Central memory CD8-positive, alpha-beta T cell (primary cell): ENCODE results near the gene C16orf92.
"Not testable (repeated sequence)": the region's sequence is repeated elsewhere in the genome, so short reads cannot be mapped to it uniquely, and the experiment has no call there.

ENCODE experiments used
- ATAC-seq: fragments of 150-1000 bp; cut with Tn5 transposase; replicated peaks from 2 replicates; pipeline ENCODE4 v1.10.0; 2022; ENCODE audit warnings: mild to moderate bottlenecking, moderate FRiP score, moderate number of reproducible peaks; ENCODE audit not compliant: poor library complexity, severe bottlenecking; ENCODE audit errors: extremely low read depth
- DNase-seq, 2 donors: peaks; one replicate each; pipeline ENCODE4 v3.0.0; 2021; ENCODE audit warnings: low spot score in 2 of 2
- H3K27ac Mint-ChIP-seq: one replicate; pipeline ENCODE4 v1.8.0; 2022; ENCODE audit warnings: low read depth, mild to moderate bottlenecking, moderate library complexity, mixed read lengths
- H3K27me3 Mint-ChIP-seq: one replicate; pipeline ENCODE4 v1.8.0; 2022; ENCODE audit warnings: mixed read lengths
- H3K36me3 Mint-ChIP-seq: one replicate; pipeline ENCODE4 v1.8.0; 2022; ENCODE audit warnings: mild to moderate bottlenecking, moderate library complexity, mixed read lengths; ENCODE audit not compliant: insufficient read depth
- H3K4me1 Mint-ChIP-seq: one replicate; pipeline ENCODE4 v1.8.0; 2022; ENCODE audit warnings: mixed read lengths
- H3K4me3 Mint-ChIP-seq: one replicate; pipeline ENCODE4 v1.8.0; 2022; ENCODE audit warnings: mild to moderate bottlenecking, moderate library complexity, mixed read lengths
- H3K9me3 Mint-ChIP-seq: one replicate; pipeline ENCODE4 v1.8.0; 2022; ENCODE audit warnings: mixed read lengths

C16orf92 gene

DNA sequence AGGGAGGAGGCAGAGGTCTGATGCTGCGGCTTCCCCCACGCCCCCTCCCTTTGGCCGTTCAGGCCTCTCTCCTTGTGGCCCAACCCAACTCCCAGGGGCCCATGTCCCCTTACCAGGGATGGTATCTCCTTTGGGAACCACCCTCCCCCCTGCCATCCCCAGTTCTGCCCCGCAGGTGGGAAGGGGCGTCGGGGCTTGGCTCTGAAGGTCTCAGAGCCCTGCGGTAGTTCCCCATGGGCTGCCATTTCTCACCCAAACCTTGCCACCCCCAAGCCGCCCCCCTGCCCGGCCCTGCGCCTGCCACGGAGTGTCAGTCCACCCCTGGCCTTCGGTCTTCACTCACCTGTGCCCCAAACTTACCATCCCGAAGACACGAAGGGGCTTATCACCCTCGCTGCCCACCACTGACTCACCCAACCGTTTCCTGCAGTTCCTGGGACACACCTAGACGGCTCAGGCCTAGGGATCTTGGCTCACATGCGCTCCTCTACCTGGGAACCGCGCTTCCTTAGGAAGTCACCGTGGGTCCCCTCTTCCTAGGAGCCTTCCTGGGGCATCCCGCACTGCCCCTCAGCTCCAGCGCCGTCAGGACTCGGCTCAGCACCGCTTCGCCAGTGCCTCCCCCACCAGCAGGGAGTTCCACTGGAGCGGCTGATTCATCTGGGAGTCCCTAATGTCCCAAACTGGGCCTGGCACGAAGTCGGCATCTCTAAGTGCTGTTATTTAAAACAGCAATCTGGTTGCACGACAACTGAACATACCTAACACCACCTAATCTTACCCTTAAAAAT, 11.1 kb upstream of the C16orf92 start:
- Mint-ChIP-seq H3K9me3 (no peaks in the 10 kb centered on the region), H3K4me3 (peak overlapping the region; percentile 78), H3K27ac (peak overlapping the region; percentile 75), H3K36me3 (peaks cover 4% of the 10 kb centered on the region), H3K27me3 (peaks cover 42% of the 10 kb centered on the region), H3K4me1 (peaks cover 14% of the 10 kb centered on the region)
- ATAC-seq (no peak), DNase-seq (no peak)

- not testable (repeated sequence) for H3K36me3 Mint-ChIP-seq, H3K27ac Mint-ChIP-seq, H3K4me3 Mint-ChIP-seq, DNase-seq, H3K9me3 Mint-ChIP-seq, ATAC-seq
- Mint-ChIP-seq H3K27me3 (peaks cover 42% of the 10 kb centered on the region), H3K4me1 (peaks cover 14% of the 10 kb centered on the region)
Observed at GRCh38 chr16:30012598-30012997, 10.4 kb upstream of the C16orf92 start.

- not testable (repeated sequence) for H3K27ac Mint-ChIP-seq, H3K36me3 Mint-ChIP-seq, ATAC-seq, H3K9me3 Mint-ChIP-seq, H3K4me1 Mint-ChIP-seq, DNase-seq, H3K4me3 Mint-ChIP-seq
- peaks cover 15% of the 10 kb centered on the region for H3K27me3 Mint-ChIP-seq
Observed at GRCh38 chr16:30015450-30015849, 7.5 kb upstream of the C16orf92 start.

DNA sequence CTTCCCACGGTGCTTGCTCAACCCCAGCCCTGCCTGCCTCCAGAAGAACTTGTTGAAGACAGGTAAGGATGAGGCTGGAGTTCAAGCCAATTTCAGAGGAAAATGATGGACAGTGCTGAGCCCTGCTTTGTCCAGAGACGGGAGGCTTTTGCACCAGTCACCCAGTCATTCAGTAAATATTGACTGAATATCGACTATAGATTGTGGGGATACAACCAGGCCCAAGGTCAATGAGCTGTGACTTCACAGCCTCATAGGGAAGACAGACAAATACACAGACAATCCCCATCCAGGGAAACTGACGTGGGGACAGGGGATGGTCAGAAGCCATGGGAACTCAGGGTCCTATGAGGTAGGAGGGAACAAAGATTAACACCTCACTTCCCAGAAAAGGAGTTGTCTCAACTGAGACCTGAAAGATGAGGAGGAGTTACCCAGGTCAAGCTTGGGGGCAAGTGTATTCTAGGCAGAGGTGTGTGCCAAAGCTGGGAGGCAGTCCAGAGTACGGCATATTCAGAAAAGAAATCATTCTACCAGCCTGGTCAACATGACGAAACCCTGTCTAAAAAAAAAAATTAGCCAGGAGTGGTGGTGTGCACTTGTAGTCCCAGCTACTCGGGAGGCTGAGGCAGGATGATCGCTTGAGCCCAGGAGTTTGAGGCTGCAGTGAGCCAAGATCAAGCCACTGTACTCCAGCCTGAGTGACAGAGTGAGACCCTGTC, 6.3 kb upstream of the C16orf92 start:
- Mint-ChIP-seq H3K9me3 (no peaks in the 10 kb centered on the region), H3K4me3 (no peak overlapping the region), H3K27ac (no peak overlapping the region), H3K27me3 (peaks cover 7% of the 10 kb centered on the region), H3K4me1 (peaks cover 19% of the 10 kb centered on the region), H3K36me3 (peaks cover 1% of the 10 kb centered on the region)
- no peak for ATAC-seq
- DNase-seq = no peak

DNA sequence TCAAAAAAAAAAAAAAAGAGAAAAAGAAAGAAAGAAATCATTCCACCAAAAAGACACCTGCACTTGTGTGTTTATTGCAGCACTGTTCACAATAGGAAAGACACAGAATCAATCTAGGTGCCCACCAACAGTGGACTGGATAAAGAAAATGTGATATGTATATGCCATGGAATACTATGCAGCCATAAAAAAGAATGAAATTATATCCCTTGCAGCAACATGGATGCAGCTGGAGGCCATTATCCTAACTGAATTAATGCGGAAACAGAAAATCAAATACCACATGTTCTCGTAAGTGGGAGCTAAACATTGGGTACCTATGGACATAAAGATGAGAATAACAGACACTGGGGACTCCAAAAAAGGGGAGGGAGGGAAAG, 5.7 kb upstream of the C16orf92 start:
- peaks cover 1% of the 10 kb centered on the region for H3K36me3 Mint-ChIP-seq
- H3K4me1 Mint-ChIP-seq = peaks cover 15% of the 10 kb centered on the region
- peaks cover 2% of the 10 kb centered on the region for H3K27me3 Mint-ChIP-seq
- H3K4me3 Mint-ChIP-seq = no peak overlapping the region
- no peak overlapping the region for H3K27ac Mint-ChIP-seq
- no peak for DNase-seq
- no peak for ATAC-seq
- H3K9me3 Mint-ChIP-seq = no peaks in the 10 kb centered on the region

- H3K9me3 Mint-ChIP-seq, H3K4me3 Mint-ChIP-seq, H3K27ac Mint-ChIP-seq, ATAC-seq, H3K36me3 Mint-ChIP-seq, H3K27me3 Mint-ChIP-seq, DNase-seq: not testable (repeated sequence)
- peaks cover 15% of the 10 kb centered on the region for H3K4me1 Mint-ChIP-seq
Observed at GRCh38 chr16:30017937-30018336, 5.1 kb upstream of the C16orf92 start.

DNA sequence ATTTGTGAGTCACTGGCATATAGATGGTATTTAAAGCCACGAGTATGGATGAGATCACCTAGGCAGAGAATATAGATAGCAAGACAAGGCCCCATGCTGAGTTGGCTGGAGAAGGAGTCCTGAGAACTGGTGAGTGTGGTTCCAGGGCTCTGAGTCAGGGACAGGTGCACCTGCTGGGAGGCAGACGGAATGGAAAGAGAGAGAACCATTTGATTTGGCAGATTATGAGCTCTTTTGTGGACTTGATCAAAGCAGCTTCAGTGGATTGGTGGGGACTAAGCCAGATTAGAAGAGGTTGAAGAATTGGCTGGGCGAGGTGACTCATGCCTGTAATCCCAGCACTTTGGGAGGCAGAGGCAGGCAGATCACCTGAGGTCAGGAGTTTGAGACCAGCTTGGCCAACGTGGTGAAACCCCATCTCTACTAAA, 4.3 kb upstream of the C16orf92 start:
- Mint-ChIP-seq H3K27ac (no peak overlapping the region), H3K27me3 (peaks cover 7% of the 10 kb centered on the region), H3K4me3 (no peak overlapping the region), H3K4me1 (peaks cover 15% of the 10 kb centered on the region), H3K36me3 (peaks cover 1% of the 10 kb centered on the region), H3K9me3 (no peaks in the 10 kb centered on the region)
- DNase-seq (no peak), ATAC-seq (no peak)

GRCh38 chr16:30023586-30023985, 588 bp downstream of the C16orf92 start:
- Mint-ChIP-seq H3K4me3 (no peak overlapping the region), H3K36me3 (no peaks in the 10 kb centered on the region), H3K4me1 (peaks cover 22% of the 10 kb centered on the region), H3K9me3 (no peaks in the 10 kb centered on the region), H3K27me3 (peaks cover 46% of the 10 kb centered on the region), H3K27ac (no peak overlapping the region)
- ATAC-seq (no peak), DNase-seq (no peak)

DNA sequence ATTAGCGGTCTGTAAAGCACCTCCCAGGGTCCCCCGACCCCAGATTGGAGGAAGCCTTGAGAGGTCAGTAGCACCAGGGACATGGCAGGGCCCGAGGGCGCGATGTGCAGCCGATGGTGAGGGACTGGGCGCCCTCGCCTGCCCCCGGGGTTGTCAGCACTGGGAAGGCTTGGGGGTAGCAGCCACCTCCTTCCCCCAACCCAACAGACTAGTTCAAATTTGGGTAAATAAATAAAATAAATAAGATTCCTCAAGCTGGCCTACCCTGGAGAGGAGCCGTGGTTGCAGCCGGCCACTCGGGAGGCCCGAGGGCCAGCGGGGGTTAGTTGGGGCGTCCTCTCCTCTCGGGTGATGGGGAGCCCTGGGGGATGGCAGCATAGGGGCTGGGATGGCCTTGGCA, 1.5 kb downstream of the C16orf92 start:
- Mint-ChIP-seq H3K36me3 (no peaks in the 10 kb centered on the region), H3K9me3 (no peaks in the 10 kb centered on the region), H3K4me1 (peaks cover 22% of the 10 kb centered on the region), H3K27ac (no peak overlapping the region), H3K4me3 (no peak overlapping the region), H3K27me3 (peaks cover 54% of the 10 kb centered on the region)
- ATAC-seq (no peak), DNase-seq (no peak)

DNA sequence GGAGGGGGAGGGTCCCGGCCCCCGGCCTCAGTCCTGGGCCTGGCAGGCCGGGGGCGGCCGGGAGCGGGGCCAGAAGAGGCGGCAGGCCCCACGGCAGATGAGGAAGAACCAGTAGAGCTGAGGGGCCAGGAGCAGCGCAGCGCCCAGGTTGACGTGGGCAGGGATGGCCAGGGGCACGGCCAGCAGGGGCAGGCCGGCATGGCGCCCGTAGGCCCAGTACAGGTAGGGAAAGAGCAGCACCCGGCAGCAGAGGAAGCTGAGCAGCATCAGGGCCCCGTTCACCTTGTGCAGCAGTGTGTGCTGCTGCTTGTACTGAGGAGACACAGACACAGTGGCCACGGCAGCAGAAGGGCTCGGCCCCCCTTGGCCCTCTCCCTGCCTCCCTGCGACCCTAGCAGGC, 2.2 kb downstream of the C16orf92 start:
- Mint-ChIP-seq H3K9me3 (no peaks in the 10 kb centered on the region), H3K4me1 (peaks cover 25% of the 10 kb centered on the region), H3K27me3 (peaks cover 61% of the 10 kb centered on the region), H3K4me3 (no peak overlapping the region), H3K27ac (no peak overlapping the region), H3K36me3 (no peaks in the 10 kb centered on the region)
- no peak for DNase-seq
- no peak for ATAC-seq

- no peak overlapping the region for H3K27ac Mint-ChIP-seq
- peaks cover 65% of the 10 kb centered on the region for H3K27me3 Mint-ChIP-seq
- H3K4me1 Mint-ChIP-seq = peaks cover 26% of the 10 kb centered on the region
- no peak overlapping the region for H3K4me3 Mint-ChIP-seq
- no peaks in the 10 kb centered on the region for H3K36me3 Mint-ChIP-seq
- no peaks in the 10 kb centered on the region for H3K9me3 Mint-ChIP-seq
- ATAC-seq (no peak), DNase-seq (no peak)
Observed at GRCh38 chr16:30025574-30025973, 2.6 kb downstream of the C16orf92 start.

- no peak for DNase-seq
- Mint-ChIP-seq H3K4me3 (no peak overlapping the region), H3K4me1 (peaks cover 17% of the 10 kb centered on the region), H3K27me3 (peaks cover 69% of the 10 kb centered on the region), H3K27ac (no peak overlapping the region), H3K9me3 (no peaks in the 10 kb centered on the region), H3K36me3 (no peaks in the 10 kb centered on the region)
- ATAC-seq = no peak
Observed at GRCh38 chr16:30026449-30026848, 3.5 kb downstream of the C16orf92 start.
